ENCODE data around the gene RGS12. TPM values are rescaled to one million over a fixed set of nuclear protein-coding genes. Genes with fewer than 3 reads are reported as not detected.

RGS12 gene
- total and polyA plus RNA-seq, 10 donors, result 7.5 to 36.2 (median 20.1) TPM

DNA sequence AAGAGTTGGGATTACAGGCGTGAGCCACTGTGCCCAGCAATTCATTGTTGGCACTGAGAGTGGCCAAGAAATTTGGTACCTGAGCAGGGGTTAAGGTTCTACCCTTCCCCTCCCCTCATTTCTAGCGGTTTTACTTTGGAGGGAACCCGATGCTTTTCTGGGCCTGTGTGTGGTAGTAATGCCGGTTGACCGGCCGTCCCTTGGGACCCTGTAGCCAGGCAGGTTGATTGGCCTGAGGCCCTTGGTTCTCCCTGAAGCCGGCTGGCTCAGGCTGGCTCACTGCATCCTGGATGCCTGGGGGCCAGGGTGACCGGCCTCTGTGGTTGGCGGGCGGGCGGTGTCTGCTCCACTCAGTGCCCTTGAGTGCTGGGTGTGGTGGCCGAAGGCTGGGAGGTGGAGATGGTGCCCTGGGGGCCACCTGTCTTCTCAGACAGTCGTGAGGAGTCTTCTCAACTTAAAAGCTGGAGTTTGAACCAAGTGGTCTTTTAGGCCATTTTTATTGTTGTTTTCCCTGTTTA lies 45.6 kb downstream of the RGS12 start:
- no peaks in the 10 kb centered on the region for H3K9me3 ChIP-seq
- H3K4me3 ChIP-seq, result no peak overlapping the region
- H3K36me3 ChIP-seq, result no peaks in the 10 kb centered on the region
- TF ChIP-seq, protein P1, sequence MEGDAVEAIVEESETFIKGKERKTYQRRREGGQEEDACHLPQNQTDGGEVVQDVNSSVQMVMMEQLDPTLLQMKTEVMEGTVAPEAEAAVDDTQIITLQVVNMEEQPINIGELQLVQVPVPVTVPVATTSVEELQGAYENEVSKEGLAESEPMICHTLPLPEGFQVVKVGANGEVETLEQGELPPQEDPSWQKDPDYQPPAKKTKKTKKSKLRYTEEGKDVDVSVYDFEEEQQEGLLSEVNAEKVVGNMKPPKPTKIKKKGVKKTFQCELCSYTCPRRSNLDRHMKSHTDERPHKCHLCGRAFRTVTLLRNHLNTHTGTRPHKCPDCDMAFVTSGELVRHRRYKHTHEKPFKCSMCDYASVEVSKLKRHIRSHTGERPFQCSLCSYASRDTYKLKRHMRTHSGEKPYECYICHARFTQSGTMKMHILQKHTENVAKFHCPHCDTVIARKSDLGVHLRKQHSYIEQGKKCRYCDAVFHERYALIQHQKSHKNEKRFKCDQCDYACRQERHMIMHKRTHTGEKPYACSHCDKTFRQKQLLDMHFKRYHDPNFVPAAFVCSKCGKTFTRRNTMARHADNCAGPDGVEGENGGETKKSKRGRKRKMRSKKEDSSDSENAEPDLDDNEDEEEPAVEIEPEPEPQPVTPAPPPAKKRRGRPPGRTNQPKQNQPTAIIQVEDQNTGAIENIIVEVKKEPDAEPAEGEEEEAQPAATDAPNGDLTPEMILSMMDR (IDR thresholded peaks at IDR 0.05 in 8 of 11, conservative IDR thresholded peaks at IDR 0.05 in 3 of 11), result no peak
- no peak for TF ChIP-seq POLR2AphosphoS5 (IDR thresholded peaks at IDR 0.05)
- TF ChIP-seq POLR2A (IDR thresholded peaks at IDR 0.05), result no peak
- 76 to 91% (median 84%) methylated on average over 11 to 13 of the region's 13 CpGs for WGBS, 5 donors
- no peak overlapping the region for H3K27ac ChIP-seq
- DNase-seq, result no peak
- no peaks in the 10 kb centered on the region for H3K27me3 ChIP-seq (replicated peaks in 1 of 7)
- peaks cover 0 to 14% (median 9%) of the 10 kb centered on the region in 6 donors for H3K4me1 ChIP-seq
- intact Hi-C loops (cut with DNase I; ENCODE audit: low total_unique reads), result no loop called here

DNA sequence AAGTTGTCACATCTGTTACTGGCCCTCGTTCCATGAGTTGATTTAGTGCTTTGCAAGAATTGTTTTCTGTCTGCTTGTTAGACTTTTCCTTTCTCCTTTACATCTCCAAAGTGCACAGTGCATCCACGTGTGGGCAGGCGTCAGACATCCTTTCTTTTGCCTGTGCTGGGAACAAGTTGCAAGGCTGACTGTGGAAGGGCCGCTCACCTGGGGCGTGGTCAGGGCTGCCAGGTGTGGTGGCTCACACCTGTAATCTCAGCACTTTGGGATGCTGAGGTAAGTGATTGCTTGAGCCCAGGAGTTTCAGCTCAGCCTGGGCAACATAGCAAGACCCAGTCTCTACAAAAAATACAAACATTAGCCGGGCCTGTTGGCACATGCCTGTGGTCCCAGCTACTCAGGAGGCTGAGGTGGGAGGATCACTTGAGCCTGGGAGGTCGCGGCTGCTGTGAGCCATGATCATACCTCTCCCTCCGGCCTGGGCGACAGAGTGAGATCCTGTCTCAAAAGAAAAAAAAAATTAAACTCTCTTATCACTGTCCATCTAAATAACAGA lies 46.2 kb downstream of the RGS12 start:
- H3K9me3 ChIP-seq, result no peaks in the 10 kb centered on the region
- TF ChIP-seq POLR2AphosphoS5 (IDR thresholded peaks at IDR 0.05) (no peak), POLR2A (IDR thresholded peaks at IDR 0.05) (no peak)
- TF ChIP-seq, protein P1 (IDR thresholded peaks at IDR 0.05 in 8 of 11, conservative IDR thresholded peaks at IDR 0.05 in 3 of 11), result no peak
- peaks cover 0 to 14% (median 9%) of the 10 kb centered on the region in 6 donors for H3K4me1 ChIP-seq
- DNase-seq, result no peak
- no peaks in the 10 kb centered on the region for H3K27me3 ChIP-seq (replicated peaks in 1 of 7)
- no peak overlapping the region for H3K27ac ChIP-seq
- no peaks in the 10 kb centered on the region for H3K36me3 ChIP-seq
- no peak overlapping the region for H3K4me3 ChIP-seq
- 91 to 93% (median 92%) methylated on average over 10 of the region's 10 CpGs for WGBS, 5 donors
- intact Hi-C loops (cut with DNase I; ENCODE audit: low total_unique reads), result no loop called here

DNA sequence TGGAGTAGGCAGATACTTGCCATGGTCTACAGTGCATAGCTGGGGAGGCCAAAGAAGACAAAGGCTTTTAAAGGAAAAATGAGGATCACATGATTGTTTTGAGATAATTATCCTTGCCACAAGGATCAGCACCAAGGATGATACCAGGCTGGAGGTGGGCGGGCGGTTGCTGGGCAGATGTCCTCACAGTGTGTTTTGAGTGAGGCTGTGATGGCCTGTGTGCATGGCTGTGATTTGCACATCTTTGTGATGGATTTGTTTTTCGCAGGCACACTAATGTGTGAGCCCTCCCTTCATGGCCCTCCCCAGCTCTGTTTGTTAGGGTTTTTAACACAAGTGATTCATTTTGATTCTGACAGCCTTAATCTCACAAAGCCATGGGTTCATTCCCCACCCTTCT lies 46.8 kb downstream of the RGS12 start:
- WGBS, 5 donors, result 88 to 100% (median 94%) methylated on average over 3 of the region's 3 CpGs
- no peak overlapping the region for H3K27ac ChIP-seq

DNA sequence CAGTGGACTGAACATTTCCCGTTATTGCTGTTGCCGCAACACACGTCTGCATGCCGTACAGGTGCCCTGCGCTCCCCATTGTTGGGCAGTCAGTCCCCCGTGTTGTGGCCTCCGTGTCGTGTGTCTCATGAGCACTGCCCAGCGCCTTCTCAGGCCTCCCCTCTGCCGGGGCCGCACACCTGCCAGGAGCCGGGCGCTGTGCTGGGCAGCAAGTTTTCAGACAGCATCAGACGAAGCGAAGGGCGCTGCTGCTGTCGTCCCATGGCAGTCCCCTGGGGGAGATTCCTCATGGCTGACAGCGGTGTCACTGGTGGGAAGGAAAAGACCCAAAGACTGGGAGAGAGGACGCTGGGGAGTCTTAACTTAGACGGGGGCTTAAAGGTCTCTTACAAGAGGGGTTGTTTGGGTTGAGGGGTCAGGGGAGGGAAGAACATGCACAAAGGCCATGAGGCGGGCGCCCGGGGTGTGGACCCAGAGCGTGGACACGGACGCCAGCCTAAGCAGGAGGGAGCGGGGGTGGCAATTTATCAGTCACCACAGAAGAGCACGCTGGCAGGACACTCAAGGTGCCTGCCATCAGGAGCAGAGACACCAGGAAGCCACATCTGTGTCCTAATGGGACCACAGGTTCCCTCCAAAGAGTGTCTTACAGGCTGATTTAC lies 47.3 kb downstream of the RGS12 start:
- intact Hi-C loops (cut with DNase I; ENCODE audit: low total_unique reads), result no loop called here
- Histone ChIP-seq H3K4me1 (peaks cover 0 to 14% (median 9%) of the 10 kb centered on the region in 6 donors), H3K9me3 (no peaks in the 10 kb centered on the region), H3K27me3 (replicated peaks in 1 of 7) (no peaks in the 10 kb centered on the region), H3K36me3 (no peaks in the 10 kb centered on the region), H3K4me3 (no peak overlapping the region), H3K27ac (no peak overlapping the region)
- DNase-seq, result no peak
- WGBS, 5 donors, result 93 to 97% (median 95%) methylated on average over 28 of the region's 28 CpGs
- TF ChIP-seq POLR2AphosphoS5 (IDR thresholded peaks at IDR 0.05) (no peak), POLR2A (IDR thresholded peaks at IDR 0.05) (no peak)
- TF ChIP-seq, protein P1 (IDR thresholded peaks at IDR 0.05 in 8 of 11, conservative IDR thresholded peaks at IDR 0.05 in 3 of 11), result no peak

More for the DNA sequence above, 46.8 kb downstream of the RGS12 start:
- no peak for TF ChIP-seq POLR2A (IDR thresholded peaks at IDR 0.05)
- TF ChIP-seq POLR2AphosphoS5 (IDR thresholded peaks at IDR 0.05), result no peak
- TF ChIP-seq, protein P1 (IDR thresholded peaks at IDR 0.05 in 8 of 11, conservative IDR thresholded peaks at IDR 0.05 in 3 of 11), result no peak
- Histone ChIP-seq H3K4me1 (peaks cover 0 to 14% (median 9%) of the 10 kb centered on the region in 6 donors), H3K27me3 (replicated peaks in 1 of 7) (no peaks in the 10 kb centered on the region), H3K36me3 (no peaks in the 10 kb centered on the region), H3K4me3 (no peak overlapping the region), H3K9me3 (no peaks in the 10 kb centered on the region)
- no peak for DNase-seq
- intact Hi-C loops (cut with DNase I; ENCODE audit: low total_unique reads), result no loop called here

All from spleen (tissue), 11 donors.